ENCODE data around the gene NUP43. TPM values are rescaled to one million over a fixed set of nuclear protein-coding genes. Genes with fewer than 3 reads are reported as not detected.

The NUP43 gene
- total RNA-seq, 1 experiment from 2014 or later, result 79.1 TPM

DNA sequence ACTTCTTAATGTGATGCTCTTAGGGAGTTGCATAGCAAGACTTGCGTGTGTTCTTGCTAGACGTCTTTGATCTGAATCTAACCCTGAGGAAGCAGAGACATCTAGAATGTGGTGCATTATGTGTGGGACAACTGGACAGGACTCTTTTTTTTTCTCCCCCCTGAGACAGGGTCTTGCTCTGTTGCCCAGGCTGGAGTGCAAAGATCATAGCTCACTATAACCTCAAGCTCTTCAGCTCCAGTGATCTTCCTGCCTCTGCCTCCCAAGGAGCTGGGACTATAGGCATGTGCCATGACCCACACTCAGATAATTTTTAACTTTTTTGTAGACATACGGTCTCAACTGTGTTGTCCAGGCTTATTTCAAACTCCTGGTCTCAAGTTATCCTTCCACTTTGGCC, 37.2 kb upstream of the NUP43 start (continued):
- TF ChIP-seq ZNF532 (CRISPR knock-in tag; IDR thresholded peaks at IDR 0.05; ENCODE audit: borderline replicate concordance), result no peak

GRCh38 chr6:149782337-149782736, 36.0 kb upstream of the NUP43 start:
- H3K27me3 Mint-ChIP-seq (ENCODE audit: low read depth), result no peaks in the 10 kb centered on the region
- H3K4me3 Mint-ChIP-seq, result no peak overlapping the region
- no peak for ATAC-seq
- peaks cover 26% of the 10 kb centered on the region for H3K36me3 Mint-ChIP-seq
- H3K4me1 Mint-ChIP-seq, result no peaks in the 10 kb centered on the region
- no peak overlapping the region for H3K27ac Mint-ChIP-seq
- TF ChIP-seq ZNF263 (CRISPR knock-in tag; IDR thresholded peaks at IDR 0.05; ENCODE audit: low read depth) (no peak), OVOL2 (CRISPR knock-in tag; IDR thresholded peaks at IDR 0.05; ENCODE audit: borderline replicate concordance) (no peak), RORB (CRISPR knock-in tag; IDR thresholded peaks at IDR 0.05) (no peak), NR2C2 (CRISPR knock-in tag; IDR thresholded peaks at IDR 0.05) (no peak), GABPB1 (CRISPR knock-in tag; IDR thresholded peaks at IDR 0.05) (no peak), GRHL2 (CRISPR knock-in tag; IDR thresholded peaks at IDR 0.05; ENCODE audit: insufficient replicate concordance, severe bottlenecking) (no peak), ATF1 (CRISPR knock-in tag; IDR thresholded peaks at IDR 0.05) (no peak), NFATC4 (CRISPR knock-in tag; IDR thresholded peaks at IDR 0.05) (no peak), NFYB (CRISPR knock-in tag; conservative IDR thresholded peaks at IDR 0.05; ENCODE audit: low read depth) (no peak), FOXP4 (CRISPR knock-in tag; IDR thresholded peaks at IDR 0.05) (no peak), ZNF138 (CRISPR knock-in tag; conservative IDR thresholded peaks at IDR 0.05) (no peak), JAZF1 (CRISPR knock-in tag; IDR thresholded peaks at IDR 0.05) (no peak), ESRRA (CRISPR knock-in tag; IDR thresholded peaks at IDR 0.05; ENCODE audit: borderline replicate concordance) (no peak), ZNF121 (CRISPR knock-in tag; IDR thresholded peaks at IDR 0.05) (no peak)
- TF ChIP-seq, protein P1, sequence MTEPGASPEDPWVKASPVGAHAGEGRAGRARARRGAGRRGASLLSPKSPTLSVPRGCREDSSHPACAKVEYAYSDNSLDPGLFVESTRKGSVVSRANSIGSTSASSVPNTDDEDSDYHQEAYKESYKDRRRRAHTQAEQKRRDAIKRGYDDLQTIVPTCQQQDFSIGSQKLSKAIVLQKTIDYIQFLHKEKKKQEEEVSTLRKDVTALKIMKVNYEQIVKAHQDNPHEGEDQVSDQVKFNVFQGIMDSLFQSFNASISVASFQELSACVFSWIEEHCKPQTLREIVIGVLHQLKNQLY (CRISPR knock-in tag; IDR thresholded peaks at IDR 0.05), result no peak
- TF ChIP-seq, protein P2, sequence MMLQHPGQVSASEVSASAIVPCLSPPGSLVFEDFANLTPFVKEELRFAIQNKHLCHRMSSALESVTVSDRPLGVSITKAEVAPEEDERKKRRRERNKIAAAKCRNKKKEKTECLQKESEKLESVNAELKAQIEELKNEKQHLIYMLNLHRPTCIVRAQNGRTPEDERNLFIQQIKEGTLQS (CRISPR knock-in tag; conservative IDR thresholded peaks at IDR 0.05), result no peak
- TF ChIP-seq, protein P3, sequence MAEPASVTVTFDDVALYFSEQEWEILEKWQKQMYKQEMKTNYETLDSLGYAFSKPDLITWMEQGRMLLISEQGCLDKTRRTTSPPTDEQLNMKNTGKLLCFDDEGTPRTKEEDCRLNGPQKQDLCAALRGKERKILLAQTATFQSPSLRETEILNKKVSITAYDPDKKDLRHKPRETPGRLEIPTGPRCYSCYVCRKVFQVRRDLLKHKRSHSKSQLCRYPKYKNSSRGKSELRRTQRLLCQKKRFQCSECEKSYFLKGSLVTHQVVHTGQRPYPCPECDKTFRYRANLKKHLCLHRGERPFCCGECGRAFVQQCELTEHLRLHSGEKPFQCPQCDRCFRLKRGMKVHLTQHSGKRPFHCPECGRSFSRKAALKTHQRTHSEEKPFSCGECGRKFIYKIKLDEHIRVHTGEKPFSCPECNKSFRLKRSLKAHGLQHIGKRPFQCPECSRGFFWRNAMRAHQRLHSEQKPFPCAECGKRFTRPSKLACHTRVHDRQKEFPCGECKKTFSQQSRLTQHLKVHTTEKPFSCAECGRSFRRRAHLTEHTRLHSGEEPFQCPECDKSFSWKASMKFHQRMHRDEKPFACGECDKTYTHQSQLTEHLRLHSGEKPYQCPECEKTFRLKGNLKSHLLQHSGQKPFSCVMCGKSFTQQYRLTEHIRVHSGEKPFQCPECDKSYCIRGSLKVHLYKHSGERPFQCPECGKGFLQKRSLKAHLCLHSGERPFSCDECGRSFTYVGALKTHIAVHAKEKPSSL (CRISPR knock-in tag; conservative IDR thresholded peaks at IDR 0.05), result no peak
- TF ChIP-seq, protein P4, sequence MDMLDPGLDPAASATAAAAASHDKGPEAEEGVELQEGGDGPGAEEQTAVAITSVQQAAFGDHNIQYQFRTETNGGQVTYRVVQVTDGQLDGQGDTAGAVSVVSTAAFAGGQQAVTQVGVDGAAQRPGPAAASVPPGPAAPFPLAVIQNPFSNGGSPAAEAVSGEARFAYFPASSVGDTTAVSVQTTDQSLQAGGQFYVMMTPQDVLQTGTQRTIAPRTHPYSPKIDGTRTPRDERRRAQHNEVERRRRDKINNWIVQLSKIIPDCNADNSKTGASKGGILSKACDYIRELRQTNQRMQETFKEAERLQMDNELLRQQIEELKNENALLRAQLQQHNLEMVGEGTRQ (CRISPR knock-in tag; IDR thresholded peaks at IDR 0.05), result no peak
- TF ChIP-seq, protein P5, sequence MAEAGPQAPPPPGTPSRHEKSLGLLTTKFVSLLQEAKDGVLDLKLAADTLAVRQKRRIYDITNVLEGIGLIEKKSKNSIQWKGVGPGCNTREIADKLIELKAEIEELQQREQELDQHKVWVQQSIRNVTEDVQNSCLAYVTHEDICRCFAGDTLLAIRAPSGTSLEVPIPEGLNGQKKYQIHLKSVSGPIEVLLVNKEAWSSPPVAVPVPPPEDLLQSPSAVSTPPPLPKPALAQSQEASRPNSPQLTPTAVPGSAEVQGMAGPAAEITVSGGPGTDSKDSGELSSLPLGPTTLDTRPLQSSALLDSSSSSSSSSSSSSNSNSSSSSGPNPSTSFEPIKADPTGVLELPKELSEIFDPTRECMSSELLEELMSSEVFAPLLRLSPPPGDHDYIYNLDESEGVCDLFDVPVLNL (CRISPR knock-in tag; IDR thresholded peaks at IDR 0.05; ENCODE audit: borderline replicate concordance, low read depth), result no peak
- TF ChIP-seq, protein P6, sequence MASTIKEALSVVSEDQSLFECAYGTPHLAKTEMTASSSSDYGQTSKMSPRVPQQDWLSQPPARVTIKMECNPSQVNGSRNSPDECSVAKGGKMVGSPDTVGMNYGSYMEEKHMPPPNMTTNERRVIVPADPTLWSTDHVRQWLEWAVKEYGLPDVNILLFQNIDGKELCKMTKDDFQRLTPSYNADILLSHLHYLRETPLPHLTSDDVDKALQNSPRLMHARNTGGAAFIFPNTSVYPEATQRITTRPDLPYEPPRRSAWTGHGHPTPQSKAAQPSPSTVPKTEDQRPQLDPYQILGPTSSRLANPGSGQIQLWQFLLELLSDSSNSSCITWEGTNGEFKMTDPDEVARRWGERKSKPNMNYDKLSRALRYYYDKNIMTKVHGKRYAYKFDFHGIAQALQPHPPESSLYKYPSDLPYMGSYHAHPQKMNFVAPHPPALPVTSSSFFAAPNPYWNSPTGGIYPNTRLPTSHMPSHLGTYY (CRISPR knock-in tag; IDR thresholded peaks at IDR 0.05), result no peak
- CTCF ChIA-PET, result no interaction called here
- H3K9me3 Mint-ChIP-seq, result no peaks in the 10 kb centered on the region
- DNase-seq (ENCODE audit: low spot score), result no peak
- POLR2A ChIA-PET, result no interaction called here
